ENCODE measurements around the gene PAQR3. TPM values are rescaled to one million over a fixed set of nuclear protein-coding genes. Genes with fewer than 3 reads are reported as not detected.

PAQR3 gene
- total RNA-seq, 1 donor from 2014 or later, result 29.0 TPM

DNA sequence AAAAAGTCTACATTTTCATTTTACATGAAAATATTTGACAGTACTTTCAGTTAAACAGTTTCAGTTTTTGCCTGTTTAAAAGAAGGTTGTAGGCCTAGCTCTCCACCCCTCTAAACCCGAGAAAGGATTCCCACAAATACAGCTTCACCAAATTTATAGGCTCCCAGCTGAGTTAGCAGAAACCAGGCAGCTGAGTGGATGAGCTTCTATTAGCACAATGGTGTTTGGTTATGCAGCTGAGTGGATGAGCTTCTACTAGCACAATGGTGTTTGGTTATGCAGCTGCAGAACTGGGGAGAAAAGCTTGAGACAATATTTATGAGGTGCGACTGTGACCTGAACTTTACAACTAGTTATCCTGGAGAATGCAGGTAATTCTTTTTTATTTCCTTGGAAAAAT is 36.6 kb upstream of the PAQR3 start:
- TF ChIP-seq, protein P1, sequence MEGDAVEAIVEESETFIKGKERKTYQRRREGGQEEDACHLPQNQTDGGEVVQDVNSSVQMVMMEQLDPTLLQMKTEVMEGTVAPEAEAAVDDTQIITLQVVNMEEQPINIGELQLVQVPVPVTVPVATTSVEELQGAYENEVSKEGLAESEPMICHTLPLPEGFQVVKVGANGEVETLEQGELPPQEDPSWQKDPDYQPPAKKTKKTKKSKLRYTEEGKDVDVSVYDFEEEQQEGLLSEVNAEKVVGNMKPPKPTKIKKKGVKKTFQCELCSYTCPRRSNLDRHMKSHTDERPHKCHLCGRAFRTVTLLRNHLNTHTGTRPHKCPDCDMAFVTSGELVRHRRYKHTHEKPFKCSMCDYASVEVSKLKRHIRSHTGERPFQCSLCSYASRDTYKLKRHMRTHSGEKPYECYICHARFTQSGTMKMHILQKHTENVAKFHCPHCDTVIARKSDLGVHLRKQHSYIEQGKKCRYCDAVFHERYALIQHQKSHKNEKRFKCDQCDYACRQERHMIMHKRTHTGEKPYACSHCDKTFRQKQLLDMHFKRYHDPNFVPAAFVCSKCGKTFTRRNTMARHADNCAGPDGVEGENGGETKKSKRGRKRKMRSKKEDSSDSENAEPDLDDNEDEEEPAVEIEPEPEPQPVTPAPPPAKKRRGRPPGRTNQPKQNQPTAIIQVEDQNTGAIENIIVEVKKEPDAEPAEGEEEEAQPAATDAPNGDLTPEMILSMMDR (IDR thresholded peaks at IDR 0.05; ENCODE audit: insufficient read depth, low read depth, low read length), result no peak
- no peak for TF ChIP-seq EZH2 (IDR thresholded peaks at IDR 0.05; ENCODE audit: insufficient read depth, low read length)
- no peaks in the 10 kb centered on the region for H3K9me3 ChIP-seq (ENCODE audit: insufficient read depth, low read depth, low read length)
- H3K79me2 ChIP-seq (ENCODE audit: insufficient read depth, low read length), result no peaks in the 10 kb centered on the region
- Mint-ChIP-seq H3K27ac (ENCODE audit: unreplicated experiment) (no peak overlapping the region), H3K27me3 (ENCODE audit: low read depth, unreplicated experiment) (peaks cover 3% of the 10 kb centered on the region), H3K4me1 (ENCODE audit: low read depth, unreplicated experiment) (peaks cover 3% of the 10 kb centered on the region), H3K4me3 (ENCODE audit: unreplicated experiment) (no peak overlapping the region), H3K9me3 (ENCODE audit: unreplicated experiment) (peaks cover 9% of the 10 kb centered on the region), H3K36me3 (ENCODE audit: low read depth, unreplicated experiment) (no peaks in the 10 kb centered on the region)
- FAIRE-seq, result no peak
- no peak overlapping the region for H3K27ac ChIP-seq (ENCODE audit: low read depth, low read length)
- no peak overlapping the region for H3K4me2 ChIP-seq (ENCODE audit: low read length)
- no peaks in the 10 kb centered on the region for H3K36me3 ChIP-seq (ENCODE audit: insufficient read depth, low read length)
- H3K27me3 ChIP-seq (ENCODE audit: insufficient read depth, low read length), result no peaks in the 10 kb centered on the region
- H3K9ac ChIP-seq (ENCODE audit: low read length), result no peak overlapping the region
- no peaks in the 10 kb centered on the region for H4K20me1 ChIP-seq (ENCODE audit: insufficient read depth, low read length)
- no peak for DNase-seq (ENCODE audit: low read depth)
- H2AFZ ChIP-seq (ENCODE audit: low read depth, low read length), result no peak overlapping the region
- H3K4me1 ChIP-seq (ENCODE audit: insufficient read depth, low read length), result no peaks in the 10 kb centered on the region
- no peak overlapping the region for H3K4me3 ChIP-seq (ENCODE audit: insufficient read depth, low read depth, low read length)

- H3K36me3 ChIP-seq (ENCODE audit: insufficient read depth, low read length), result no peaks in the 10 kb centered on the region
- Mint-ChIP-seq H3K4me1 (ENCODE audit: low read depth, unreplicated experiment) (peaks cover 3% of the 10 kb centered on the region), H3K36me3 (ENCODE audit: low read depth, unreplicated experiment) (no peaks in the 10 kb centered on the region), H3K27ac (ENCODE audit: unreplicated experiment) (no peak overlapping the region), H3K4me3 (ENCODE audit: unreplicated experiment) (no peak overlapping the region), H3K9me3 (ENCODE audit: unreplicated experiment) (no peaks in the 10 kb centered on the region), H3K27me3 (ENCODE audit: low read depth, unreplicated experiment) (no peaks in the 10 kb centered on the region)
- H3K4me2 ChIP-seq (ENCODE audit: low read length), result no peak overlapping the region
- no peak overlapping the region for H3K4me3 ChIP-seq (ENCODE audit: insufficient read depth, low read depth, low read length)
- no peaks in the 10 kb centered on the region for H3K9me3 ChIP-seq (ENCODE audit: insufficient read depth, low read depth, low read length)
- TF ChIP-seq, protein P1 (IDR thresholded peaks at IDR 0.05; ENCODE audit: insufficient read depth, low read depth, low read length), result no peak
- TF ChIP-seq EZH2 (IDR thresholded peaks at IDR 0.05; ENCODE audit: insufficient read depth, low read length), result no peak
- no peak overlapping the region for H3K9ac ChIP-seq (ENCODE audit: low read length)
- no peaks in the 10 kb centered on the region for H3K79me2 ChIP-seq (ENCODE audit: insufficient read depth, low read length)
- FAIRE-seq (no peak), DNase-seq (ENCODE audit: low read depth) (no peak)
- no peaks in the 10 kb centered on the region for H3K4me1 ChIP-seq (ENCODE audit: insufficient read depth, low read length)
- H3K27ac ChIP-seq (ENCODE audit: low read depth, low read length), result no peak overlapping the region
- no peaks in the 10 kb centered on the region for H3K27me3 ChIP-seq (ENCODE audit: insufficient read depth, low read length)
- no peaks in the 10 kb centered on the region for H4K20me1 ChIP-seq (ENCODE audit: insufficient read depth, low read length)
- no peak overlapping the region for H2AFZ ChIP-seq (ENCODE audit: low read depth, low read length)
These were observed 32.5 kb upstream of the PAQR3 start for GRCh38 chr4:78971776-78972175.

GRCh38 chr4:78971326-78971725 is 32.1 kb upstream of the PAQR3 start:
- no peak overlapping the region for H3K27ac ChIP-seq (ENCODE audit: low read depth, low read length)
- H3K4me2 ChIP-seq (ENCODE audit: low read length), result no peak overlapping the region
- H3K9me3 ChIP-seq (ENCODE audit: insufficient read depth, low read depth, low read length), result no peaks in the 10 kb centered on the region
- H2AFZ ChIP-seq (ENCODE audit: low read depth, low read length), result no peak overlapping the region
- Mint-ChIP-seq H3K27me3 (ENCODE audit: low read depth, unreplicated experiment) (no peaks in the 10 kb centered on the region), H3K27ac (ENCODE audit: unreplicated experiment) (no peak overlapping the region), H3K4me3 (ENCODE audit: unreplicated experiment) (no peak overlapping the region), H3K4me1 (ENCODE audit: low read depth, unreplicated experiment) (peaks cover 3% of the 10 kb centered on the region), H3K36me3 (ENCODE audit: low read depth, unreplicated experiment) (no peaks in the 10 kb centered on the region), H3K9me3 (ENCODE audit: unreplicated experiment) (no peaks in the 10 kb centered on the region)
- no peak for DNase-seq (ENCODE audit: low read depth)
- no peaks in the 10 kb centered on the region for H3K4me1 ChIP-seq (ENCODE audit: insufficient read depth, low read length)
- FAIRE-seq, result no peak
- no peak overlapping the region for H3K4me3 ChIP-seq (ENCODE audit: insufficient read depth, low read depth, low read length)
- H3K36me3 ChIP-seq (ENCODE audit: insufficient read depth, low read length), result no peaks in the 10 kb centered on the region
- no peak overlapping the region for H3K9ac ChIP-seq (ENCODE audit: low read length)
- no peak for TF ChIP-seq EZH2 (IDR thresholded peaks at IDR 0.05; ENCODE audit: insufficient read depth, low read length)
- TF ChIP-seq, protein P1 (IDR thresholded peaks at IDR 0.05; ENCODE audit: insufficient read depth, low read depth, low read length), result no peak
- H4K20me1 ChIP-seq (ENCODE audit: insufficient read depth, low read length), result no peaks in the 10 kb centered on the region
- no peaks in the 10 kb centered on the region for H3K79me2 ChIP-seq (ENCODE audit: insufficient read depth, low read length)
- no peaks in the 10 kb centered on the region for H3K27me3 ChIP-seq (ENCODE audit: insufficient read depth, low read length)
